BE2C (cell line): ENCODE data around the gene CPA4.

Experiments
- DNase-seq: peaks from one replicate; pipeline ENCODE4 v3.0.0-alpha.2; 2020
- H3K27me3 ChIP-seq: fragments of 250-450 bp; sonication (Bioruptor Pico); 2 replicates; pipeline ENCODE4 v1.5.1; 2020; ENCODE audit warnings: mild to moderate bottlenecking
- H3K36me3 ChIP-seq: fragments of 250-450 bp; sonication (Bioruptor Pico); 2 replicates; pipeline ENCODE4 v1.5.1; 2020; ENCODE audit warnings: mild to moderate bottlenecking
- H3K4me1 ChIP-seq: fragments of 250-450 bp; sonication (Bioruptor Pico); 2 replicates; pipeline ENCODE4 v1.5.1; 2020
- H3K4me3 ChIP-seq: 2 replicates; pipeline ENCODE4 v1.5.1; 2011; ENCODE audit warnings: low read depth, low read length
- H3K9me3 ChIP-seq: fragments of 250-450 bp; sonication (Bioruptor Pico); 2 replicates; pipeline ENCODE4 v1.5.1; 2020
- TF ChIP-seq, protein P1 (sequence below): IDR thresholded peaks from 2 replicates; pipeline ENCODE4 v1.5.1; 2012; ENCODE audit warnings: mild to moderate bottlenecking, low read depth, low read length

The CPA4 gene

DNA sequence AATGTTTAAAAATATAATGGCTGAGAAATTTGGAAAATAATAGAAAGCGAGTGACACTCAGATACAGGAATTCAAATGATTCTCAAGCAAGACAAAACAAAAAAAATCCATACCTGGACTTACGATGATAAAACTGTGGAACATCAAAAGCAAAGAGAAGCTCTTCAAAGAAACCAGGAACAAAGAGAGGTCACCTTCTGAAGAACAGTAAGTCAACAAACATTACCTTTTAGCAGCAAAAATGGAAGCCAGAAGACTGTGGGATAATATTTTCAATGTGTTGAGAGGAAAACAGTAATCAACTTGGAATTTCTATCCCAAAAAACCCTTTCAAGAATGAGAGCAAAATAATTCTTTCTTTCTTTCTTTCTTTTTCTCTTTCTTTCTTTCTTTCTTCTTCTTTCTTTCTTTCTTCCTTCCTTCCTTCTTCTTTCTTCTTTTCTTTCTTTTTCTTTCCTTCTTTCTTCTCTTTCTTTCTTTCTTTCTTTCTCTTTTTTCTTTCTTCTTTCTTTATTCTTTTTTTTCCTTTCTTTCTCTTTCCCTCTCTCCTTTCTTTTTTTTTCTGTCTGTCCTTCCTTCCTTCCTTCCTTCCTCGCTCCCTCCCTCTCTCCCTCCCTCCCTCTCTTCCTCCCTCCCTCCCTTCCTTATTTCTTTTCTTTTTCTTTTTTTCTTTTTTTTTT is 49.9 kb downstream of the CPA4 start:
- Histone ChIP-seq H3K36me3 (no peaks in the 10 kb centered on the region), H3K4me3 (no peak overlapping the region), H3K9me3 (no peaks in the 10 kb centered on the region), H3K27me3 (no peaks in the 10 kb centered on the region), H3K4me1 (no peaks in the 10 kb centered on the region)
- TF ChIP-seq, protein P1, sequence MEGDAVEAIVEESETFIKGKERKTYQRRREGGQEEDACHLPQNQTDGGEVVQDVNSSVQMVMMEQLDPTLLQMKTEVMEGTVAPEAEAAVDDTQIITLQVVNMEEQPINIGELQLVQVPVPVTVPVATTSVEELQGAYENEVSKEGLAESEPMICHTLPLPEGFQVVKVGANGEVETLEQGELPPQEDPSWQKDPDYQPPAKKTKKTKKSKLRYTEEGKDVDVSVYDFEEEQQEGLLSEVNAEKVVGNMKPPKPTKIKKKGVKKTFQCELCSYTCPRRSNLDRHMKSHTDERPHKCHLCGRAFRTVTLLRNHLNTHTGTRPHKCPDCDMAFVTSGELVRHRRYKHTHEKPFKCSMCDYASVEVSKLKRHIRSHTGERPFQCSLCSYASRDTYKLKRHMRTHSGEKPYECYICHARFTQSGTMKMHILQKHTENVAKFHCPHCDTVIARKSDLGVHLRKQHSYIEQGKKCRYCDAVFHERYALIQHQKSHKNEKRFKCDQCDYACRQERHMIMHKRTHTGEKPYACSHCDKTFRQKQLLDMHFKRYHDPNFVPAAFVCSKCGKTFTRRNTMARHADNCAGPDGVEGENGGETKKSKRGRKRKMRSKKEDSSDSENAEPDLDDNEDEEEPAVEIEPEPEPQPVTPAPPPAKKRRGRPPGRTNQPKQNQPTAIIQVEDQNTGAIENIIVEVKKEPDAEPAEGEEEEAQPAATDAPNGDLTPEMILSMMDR = no peak
- no peak for DNase-seq

DNA sequence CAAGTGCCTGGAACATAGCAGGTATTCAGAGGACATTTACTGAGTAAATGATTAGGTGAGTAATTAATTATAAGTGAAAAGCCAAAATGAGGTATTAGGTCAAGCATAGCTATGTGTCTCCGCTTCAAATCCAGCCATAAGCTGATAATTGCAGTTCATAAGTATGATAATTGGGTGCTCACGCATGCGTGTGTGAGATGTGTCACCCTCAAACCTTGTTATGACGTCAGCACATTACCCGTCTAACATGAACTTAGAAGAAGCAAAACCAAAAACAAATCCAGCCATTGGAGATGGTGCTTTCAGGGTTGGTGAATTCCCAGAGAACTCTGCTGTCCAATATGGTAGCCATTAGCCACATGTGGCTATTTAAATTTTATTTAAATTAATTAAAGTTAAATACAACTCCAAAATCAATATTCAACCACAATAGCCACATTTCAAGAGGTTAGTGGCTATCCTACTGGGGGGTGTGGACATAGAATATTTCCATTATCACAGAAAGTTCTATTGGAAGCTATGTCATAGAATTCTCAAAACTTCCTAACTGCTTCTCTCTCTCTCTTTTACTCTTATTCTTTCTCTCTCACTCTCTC is 51.4 kb downstream of the CPA4 start, which contains the start of gene CPA5:
Gene CPA5 (plus strand): TSS at position 546 of the 596 bp plus-strand sequence. CDS start 1,670 bp downstream, outside the sequence.
- TF ChIP-seq, protein P1 = no peak
- DNase-seq = no peak
- Histone ChIP-seq H3K4me1 (no peaks in the 10 kb centered on the region), H3K36me3 (no peaks in the 10 kb centered on the region), H3K27me3 (no peaks in the 10 kb centered on the region), H3K9me3 (no peaks in the 10 kb centered on the region), H3K4me3 (no peak within 1 kb of the TSS)

DNA sequence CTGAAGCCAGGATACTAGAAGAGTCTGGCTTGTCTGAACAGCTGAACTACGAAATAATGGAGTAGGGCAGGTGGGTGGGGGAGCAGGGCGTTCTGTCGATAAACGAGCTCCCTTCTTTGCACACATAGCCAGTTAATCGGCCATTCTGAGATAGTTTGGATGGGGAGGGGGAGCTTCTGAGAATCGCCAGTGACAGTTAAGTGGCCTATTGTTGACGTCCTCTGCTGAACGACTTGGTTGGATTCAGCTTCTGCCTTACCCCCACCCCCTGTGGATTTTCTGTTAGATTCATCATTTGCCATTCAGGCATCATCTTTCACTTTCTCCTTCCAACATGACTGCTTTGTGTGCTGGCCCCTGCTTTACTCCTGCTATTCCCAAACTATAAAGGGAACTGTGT is 52.2 kb downstream of the CPA4 start:
- TF ChIP-seq, protein P1 = no peak
- DNase-seq = no peak
- no peaks in the 10 kb centered on the region for H3K9me3 ChIP-seq

DNA sequence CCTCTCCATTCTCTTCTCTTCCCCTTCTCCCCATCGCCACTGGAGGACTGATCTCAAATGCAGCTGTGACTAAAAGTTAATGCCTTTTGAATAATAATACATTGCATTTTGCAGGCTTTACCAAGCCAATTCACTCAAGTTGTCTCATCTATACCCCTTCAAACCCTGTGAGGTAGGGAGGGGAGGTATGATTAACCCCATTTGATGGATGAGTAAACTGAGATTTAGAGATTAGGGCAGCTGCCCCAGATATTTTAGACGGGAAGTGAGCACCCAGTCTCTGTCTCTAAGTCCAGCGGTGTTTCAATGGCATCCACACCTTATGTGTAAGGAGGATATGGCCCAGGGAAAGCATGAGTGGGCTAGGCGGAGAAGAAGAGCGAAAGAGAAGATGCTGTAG is 52.8 kb downstream of the CPA4 start:
- DNase-seq = no peak
- Histone ChIP-seq H3K9me3 (no peaks in the 10 kb centered on the region), H3K27me3 (no peaks in the 10 kb centered on the region), H3K36me3 (no peaks in the 10 kb centered on the region), H3K4me1 (no peaks in the 10 kb centered on the region), H3K4me3 (no peak overlapping the region)
- TF ChIP-seq, protein P1 = no peak

More for the DNA sequence above, 52.2 kb downstream of the CPA4 start:
- Histone ChIP-seq H3K36me3 (no peaks in the 10 kb centered on the region), H3K4me1 (no peaks in the 10 kb centered on the region), H3K4me3 (no peak overlapping the region), H3K27me3 (no peaks in the 10 kb centered on the region)

DNA sequence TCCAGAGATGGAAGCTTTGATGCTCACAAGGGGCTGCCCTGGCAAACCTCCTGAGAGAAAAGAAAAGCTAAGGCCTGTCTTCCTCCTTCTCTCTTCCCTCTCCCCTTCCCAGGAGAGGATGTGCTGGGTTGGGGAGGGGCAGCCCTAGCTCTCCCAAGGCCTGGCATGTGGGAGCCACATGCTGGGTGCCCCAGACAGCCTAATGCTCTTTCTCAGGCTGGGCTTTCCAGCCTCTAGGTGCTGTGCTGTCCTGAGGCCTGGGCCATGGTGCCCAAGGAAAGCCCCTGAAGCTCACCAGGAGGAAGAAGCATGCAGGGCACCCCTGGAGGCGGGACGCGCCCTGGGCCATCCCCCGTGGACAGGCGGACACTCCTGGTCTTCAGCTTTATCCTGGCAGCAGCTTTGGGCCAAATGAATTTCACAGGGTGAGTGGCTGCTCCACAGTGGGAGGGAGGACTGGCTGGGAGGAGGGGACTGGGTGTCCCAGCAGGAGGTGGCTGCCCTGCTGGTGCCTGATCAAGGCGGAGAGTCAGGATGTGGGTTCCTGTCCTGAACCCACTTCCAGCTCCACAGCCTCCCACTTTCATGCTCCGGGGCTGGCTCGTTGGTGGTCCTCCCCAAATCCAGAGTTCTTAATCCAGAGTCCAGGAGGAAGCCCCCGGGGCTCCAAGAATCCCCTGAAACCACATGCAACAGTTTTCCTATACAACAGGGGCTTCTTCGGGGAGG is 53.4 kb downstream of the CPA4 start:
- no peaks in the 10 kb centered on the region for H3K9me3 ChIP-seq

More for the DNA sequence above, 53.4 kb downstream of the CPA4 start:
- H3K36me3 ChIP-seq = no peaks in the 10 kb centered on the region
- no peaks in the 10 kb centered on the region for H3K4me1 ChIP-seq
- no peak for DNase-seq
- TF ChIP-seq, protein P1 = no peak
- H3K4me3 ChIP-seq = no peak overlapping the region
- H3K27me3 ChIP-seq = no peaks in the 10 kb centered on the region
